Measurements from ENCODE around the gene ANKAR. TPM values are rescaled to one million over a fixed set of nuclear protein-coding genes. Genes with fewer than 3 reads are reported as not detected.

ANKAR gene
- total and polyA plus RNA-seq, 2 experiments from 2014 or later: 3.0 to 4.4 TPM

- H3K4me3 ChIP-seq: no peak overlapping the region
- Mint-ChIP-seq H3K9me3 (no peaks in the 10 kb centered on the region), H3K4me3 (no peak overlapping the region), H3K36me3 (ENCODE audit: low read depth) (no peaks in the 10 kb centered on the region), H3K4me1 (peaks cover 15% of the 10 kb centered on the region), H3K27me3 (ENCODE audit: insufficient read depth, low read depth, poor library complexity) (peaks cover 3% of the 10 kb centered on the region), H3K27ac (no peak overlapping the region)
- TF ChIP-seq STAT1 (IDR thresholded peaks at IDR 0.05; ENCODE audit: unreplicated experiment) (no peak), REST (IDR thresholded peaks at IDR 0.05; ENCODE audit: unreplicated experiment) (no peak), CREB1 (CRISPR knock-in tag; IDR thresholded peaks at IDR 0.05; ENCODE audit: low read depth) (no peak), ZNF331 (CRISPR knock-in tag; IDR thresholded peaks at IDR 0.05; ENCODE audit: low read depth) (no peak), ZNF114 (CRISPR knock-in tag; IDR thresholded peaks at IDR 0.05) (no peak)
- TF ChIP-seq, protein P1, sequence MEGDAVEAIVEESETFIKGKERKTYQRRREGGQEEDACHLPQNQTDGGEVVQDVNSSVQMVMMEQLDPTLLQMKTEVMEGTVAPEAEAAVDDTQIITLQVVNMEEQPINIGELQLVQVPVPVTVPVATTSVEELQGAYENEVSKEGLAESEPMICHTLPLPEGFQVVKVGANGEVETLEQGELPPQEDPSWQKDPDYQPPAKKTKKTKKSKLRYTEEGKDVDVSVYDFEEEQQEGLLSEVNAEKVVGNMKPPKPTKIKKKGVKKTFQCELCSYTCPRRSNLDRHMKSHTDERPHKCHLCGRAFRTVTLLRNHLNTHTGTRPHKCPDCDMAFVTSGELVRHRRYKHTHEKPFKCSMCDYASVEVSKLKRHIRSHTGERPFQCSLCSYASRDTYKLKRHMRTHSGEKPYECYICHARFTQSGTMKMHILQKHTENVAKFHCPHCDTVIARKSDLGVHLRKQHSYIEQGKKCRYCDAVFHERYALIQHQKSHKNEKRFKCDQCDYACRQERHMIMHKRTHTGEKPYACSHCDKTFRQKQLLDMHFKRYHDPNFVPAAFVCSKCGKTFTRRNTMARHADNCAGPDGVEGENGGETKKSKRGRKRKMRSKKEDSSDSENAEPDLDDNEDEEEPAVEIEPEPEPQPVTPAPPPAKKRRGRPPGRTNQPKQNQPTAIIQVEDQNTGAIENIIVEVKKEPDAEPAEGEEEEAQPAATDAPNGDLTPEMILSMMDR (conservative IDR thresholded peaks at IDR 0.05; ENCODE audit: low read depth in 2 of 2): peak; percentile 26 to 53; a peak in 3 of 4 replicates
- TF ChIP-seq, protein P2, sequence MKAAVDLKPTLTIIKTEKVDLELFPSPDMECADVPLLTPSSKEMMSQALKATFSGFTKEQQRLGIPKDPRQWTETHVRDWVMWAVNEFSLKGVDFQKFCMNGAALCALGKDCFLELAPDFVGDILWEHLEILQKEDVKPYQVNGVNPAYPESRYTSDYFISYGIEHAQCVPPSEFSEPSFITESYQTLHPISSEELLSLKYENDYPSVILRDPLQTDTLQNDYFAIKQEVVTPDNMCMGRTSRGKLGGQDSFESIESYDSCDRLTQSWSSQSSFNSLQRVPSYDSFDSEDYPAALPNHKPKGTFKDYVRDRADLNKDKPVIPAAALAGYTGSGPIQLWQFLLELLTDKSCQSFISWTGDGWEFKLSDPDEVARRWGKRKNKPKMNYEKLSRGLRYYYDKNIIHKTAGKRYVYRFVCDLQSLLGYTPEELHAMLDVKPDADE (IDR thresholded peaks at IDR 0.05): no peak
- H3F3A ChIP-seq (replicated peaks; ENCODE audit: low read depth): no peaks in the 10 kb centered on the region
- DNase-seq (ENCODE audit: low spot score) (no peak), ATAC-seq (peak; percentile 41; the same call in 2 of the 3 replicates)
- H4K20me1 ChIP-seq (replicated peaks; ENCODE audit: insufficient read depth): no peaks in the 10 kb centered on the region
- H3K36me3 ChIP-seq (ENCODE audit: insufficient read depth): no peaks in the 10 kb centered on the region
- no peak overlapping the region for H3K27ac ChIP-seq (ENCODE audit: low read depth)
- H2AFZ ChIP-seq: peak overlapping the region; percentile 8
- no peak overlapping the region for H3K4me2 ChIP-seq
- H3K79me2 ChIP-seq (replicated peaks; ENCODE audit: insufficient read depth): no peaks in the 10 kb centered on the region
- H3K27me3 ChIP-seq (ENCODE audit: insufficient read depth): no peaks in the 10 kb centered on the region
- no peaks in the 10 kb centered on the region for H3K9me2 ChIP-seq (ENCODE audit: insufficient read depth)
- H3K4me1 ChIP-seq (ENCODE audit: insufficient read depth): peaks cover 8% of the 10 kb centered on the region
Observed at GRCh38 chr2:189628817-189629530, 45.5 kb upstream of the ANKAR start.
